IPS-NIHi7 (cell line): ENCODE data around the gene CFAP157.
A peak's percentile ranks its signal among the peaks of the same experiment; 100 is the strongest.

ENCODE experiments used
- DNase-seq: peaks from one replicate; pipeline ENCODE4 v3.0.0; 2012; ENCODE audit warnings: mixed read lengths; ENCODE audit errors: extremely low spot score

The CFAP157 gene

GRCh38 chr9:127761491-127761956 lies 54.7 kb downstream of the CFAP157 start:
- no peak for DNase-seq

GRCh38 chr9:127762111-127762676 lies 55.4 kb downstream of the CFAP157 start:
- no peak for DNase-seq

GRCh38 chr9:127763918-127764384 lies 57.2 kb downstream of the CFAP157 start:
- DNase-seq: peak; percentile 62

- DNase-seq: no peak
Observed at GRCh38 chr9:127765418-127765817, 58.6 kb downstream of the CFAP157 start.
